ENCODE measurements around the gene LRRC17. TPM values are rescaled to one million over a fixed set of nuclear protein-coding genes. Genes with fewer than 3 reads are reported as not detected.

LRRC17 gene
- total and polyA plus RNA-seq, 2 of the 4 experiments (the other 2 are of a cell fraction), result 250 to 280 TPM

DNA sequence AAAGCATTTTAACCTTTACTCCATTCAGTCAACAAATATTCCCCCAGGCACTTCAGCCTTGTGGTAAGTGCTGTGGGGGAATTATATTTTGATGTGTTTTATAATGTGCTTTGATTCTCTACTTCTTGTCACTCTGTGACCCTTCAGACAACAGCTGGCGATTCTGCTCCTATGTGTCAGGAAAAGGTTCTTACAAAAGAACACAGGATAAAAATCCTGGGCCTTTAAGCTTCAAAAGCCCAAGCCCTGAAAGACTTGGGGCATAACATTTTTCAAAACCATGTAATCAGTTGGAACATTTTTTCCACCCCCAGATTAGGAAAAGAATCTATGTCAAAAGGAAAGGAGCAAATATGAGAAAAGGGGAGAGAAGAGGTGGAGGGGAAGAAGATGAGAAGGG, 37.8 kb upstream of the LRRC17 start (continued):
- no peak; the same call in 1 of the 2 replicates for TF ChIP-seq POLR2A (IDR thresholded peaks at IDR 0.05; ENCODE audit: low read depth, low read length)
- TF ChIP-seq MAZ (IDR thresholded peaks at IDR 0.05; ENCODE audit: borderline replicate concordance, low read depth, low read length), result no peak
- TF ChIP-seq MXI1 (IDR thresholded peaks at IDR 0.05; ENCODE audit: borderline replicate concordance, low read depth, low read length), result no peak
- TF ChIP-seq NFE2L2 (IDR thresholded peaks at IDR 0.05; ENCODE audit: low read depth, low read length), result no peak

DNA sequence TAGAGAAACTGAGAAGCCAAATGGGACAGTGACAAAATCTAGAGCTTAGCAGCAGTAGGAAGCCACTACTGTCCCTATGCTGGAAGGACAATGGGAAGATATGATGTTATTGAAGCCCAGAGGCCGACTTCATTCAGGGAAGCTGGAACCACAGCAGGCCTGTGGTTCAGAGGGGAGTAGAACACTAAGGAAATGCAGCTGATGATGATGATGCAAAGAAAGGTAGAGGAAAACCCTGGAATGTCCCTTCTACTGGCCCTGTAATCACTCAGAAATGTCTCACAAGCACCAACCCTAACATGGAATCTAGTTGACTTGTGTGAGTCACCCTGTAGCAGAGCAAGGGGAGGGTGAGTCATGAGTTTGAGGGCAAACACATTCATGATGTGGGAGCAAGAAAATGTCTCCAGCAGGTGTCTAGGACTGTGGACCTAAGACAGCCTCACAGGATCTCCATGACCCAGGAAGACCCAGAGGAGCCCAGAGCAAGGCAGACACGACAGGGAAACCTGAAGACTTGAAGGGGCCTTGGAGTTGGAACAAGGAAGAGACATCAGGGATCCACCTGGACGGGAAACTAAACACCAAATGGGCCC, 37.0 kb upstream of the LRRC17 start:
- dilution Hi-C loops (cut with HindIII; ENCODE audit: low sequenced_read_pairs, unreplicated experiment), result no loop called here
- TF ChIP-seq FOS (IDR thresholded peaks at IDR 0.05; ENCODE audit: low read depth, low read length) (peak; percentile 100), MAFK (IDR thresholded peaks at IDR 0.05; ENCODE audit: low read depth, low read length) (peak; percentile 50; the same call in 1 of the 2 replicates), MXI1 (IDR thresholded peaks at IDR 0.05; ENCODE audit: borderline replicate concordance, low read depth, low read length) (no peak), CEBPB (IDR thresholded peaks at IDR 0.05; ENCODE audit: low read depth, low read length) (peak; percentile 92), NFE2L2 (IDR thresholded peaks at IDR 0.05; ENCODE audit: low read depth, low read length) (peak; percentile 55; the same call in 1 of the 2 replicates), MAZ (IDR thresholded peaks at IDR 0.05; ENCODE audit: borderline replicate concordance, low read depth, low read length) (peak; percentile 34; the same call in 1 of the 2 replicates), RCOR1 (IDR thresholded peaks at IDR 0.05; ENCODE audit: insufficient replicate concordance, low read length) (peak; percentile 96), BHLHE40 (IDR thresholded peaks at IDR 0.05; ENCODE audit: low read depth, low read length) (peak; percentile 85)
- TF ChIP-seq, protein P1, sequence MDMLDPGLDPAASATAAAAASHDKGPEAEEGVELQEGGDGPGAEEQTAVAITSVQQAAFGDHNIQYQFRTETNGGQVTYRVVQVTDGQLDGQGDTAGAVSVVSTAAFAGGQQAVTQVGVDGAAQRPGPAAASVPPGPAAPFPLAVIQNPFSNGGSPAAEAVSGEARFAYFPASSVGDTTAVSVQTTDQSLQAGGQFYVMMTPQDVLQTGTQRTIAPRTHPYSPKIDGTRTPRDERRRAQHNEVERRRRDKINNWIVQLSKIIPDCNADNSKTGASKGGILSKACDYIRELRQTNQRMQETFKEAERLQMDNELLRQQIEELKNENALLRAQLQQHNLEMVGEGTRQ (IDR thresholded peaks at IDR 0.05; ENCODE audit: low read depth, low read length), result no peak
- TF ChIP-seq, protein P2, sequence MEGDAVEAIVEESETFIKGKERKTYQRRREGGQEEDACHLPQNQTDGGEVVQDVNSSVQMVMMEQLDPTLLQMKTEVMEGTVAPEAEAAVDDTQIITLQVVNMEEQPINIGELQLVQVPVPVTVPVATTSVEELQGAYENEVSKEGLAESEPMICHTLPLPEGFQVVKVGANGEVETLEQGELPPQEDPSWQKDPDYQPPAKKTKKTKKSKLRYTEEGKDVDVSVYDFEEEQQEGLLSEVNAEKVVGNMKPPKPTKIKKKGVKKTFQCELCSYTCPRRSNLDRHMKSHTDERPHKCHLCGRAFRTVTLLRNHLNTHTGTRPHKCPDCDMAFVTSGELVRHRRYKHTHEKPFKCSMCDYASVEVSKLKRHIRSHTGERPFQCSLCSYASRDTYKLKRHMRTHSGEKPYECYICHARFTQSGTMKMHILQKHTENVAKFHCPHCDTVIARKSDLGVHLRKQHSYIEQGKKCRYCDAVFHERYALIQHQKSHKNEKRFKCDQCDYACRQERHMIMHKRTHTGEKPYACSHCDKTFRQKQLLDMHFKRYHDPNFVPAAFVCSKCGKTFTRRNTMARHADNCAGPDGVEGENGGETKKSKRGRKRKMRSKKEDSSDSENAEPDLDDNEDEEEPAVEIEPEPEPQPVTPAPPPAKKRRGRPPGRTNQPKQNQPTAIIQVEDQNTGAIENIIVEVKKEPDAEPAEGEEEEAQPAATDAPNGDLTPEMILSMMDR (conservative IDR thresholded peaks at IDR 0.05; ENCODE audit: low read depth, low read length), result 0 out of 2 replicates have a peak, but pooled peaks have one; percentile 16

More for the DNA sequence above, 37.0 kb upstream of the LRRC17 start:
- Histone ChIP-seq H3K23ac (ENCODE audit: low read depth, low read length) (peak overlapping the region; percentile 89), H4K20me1 (ENCODE audit: insufficient read depth, low read length) (no peaks in the 10 kb centered on the region), H2AK5ac (ENCODE audit: low read depth, low read length) (peak overlapping the region; percentile 99), H3K4me2 (ENCODE audit: low read depth, low read length) (peak overlapping the region; percentile 12; the same call in 1 of the 2 replicates), H4K5ac (ENCODE audit: low read depth, low read length) (peak overlapping the region; percentile 63; the same call in 1 of the 2 replicates), H3K18ac (ENCODE audit: low read depth, low read length) (peak overlapping the region; percentile 86; the same call in 1 of the 2 replicates), H2AK9ac (replicated peaks; ENCODE audit: low read depth, low read length, poor library complexity) (peak overlapping the region; percentile 77), H4K91ac (ENCODE audit: insufficient read depth, low read depth, low read length) (peak overlapping the region; percentile 98), H2BK120ac (ENCODE audit: low read depth, low read length) (peak overlapping the region; percentile 100), H2BK5ac (ENCODE audit: low read depth, low read length, poor library complexity, severe bottlenecking) (peak overlapping the region; percentile 96), H3K56ac (ENCODE audit: extremely low read depth, insufficient read depth, low read length) (peak overlapping the region; percentile 86), H3K4me1 (ENCODE audit: control insufficient read depth, insufficient read depth, low read length) (peaks cover 28% of the 10 kb centered on the region), H4K8ac (ENCODE audit: low read depth in 2 of 2, low read length in 2 of 2) (peak overlapping the region; percentile 57 to 97), H3K27me3 (ENCODE audit: control insufficient read depth, insufficient read depth, low read length) (no peaks in the 10 kb centered on the region), H2AFZ (replicated peaks; ENCODE audit: low read length, poor library complexity) (peak overlapping the region; percentile 59), H2BK15ac (ENCODE audit: low read depth, low read length) (peak overlapping the region; percentile 97), H3K4me3 (ENCODE audit: insufficient read depth, low read depth, low read length) (no peak overlapping the region), H2BK20ac (ENCODE audit: low read depth, low read length) (peak overlapping the region; percentile 99), H3K79me1 (ENCODE audit: low read depth in 1 of 2, low read length in 2 of 2) (peaks cover 0 to 13% of the 10 kb centered on the region in 2 experiments; a peak in 2 of 4 replicates), H3K9ac (ENCODE audit: low read depth, low read length) (no peak overlapping the region), H3K9me1 (ENCODE audit: insufficient read depth, low read length) (peaks cover 22% of the 10 kb centered on the region), H3K4ac (ENCODE audit: low read depth, low read length) (peak overlapping the region; percentile 99), H3K27ac (ENCODE audit: insufficient read depth, low read length) (peak overlapping the region; percentile 52), H3K36me3 (ENCODE audit: control insufficient read depth, insufficient read depth, low read length) (no peaks in the 10 kb centered on the region), H3K9me3 (ENCODE audit: control insufficient read depth, insufficient read depth, low read length) (no peaks in the 10 kb centered on the region), H3K14ac (replicated peaks; ENCODE audit: low read depth, low read length) (peak overlapping the region; percentile 94)
- no CpG with 5 or more reads among the region's 3 CpGs for WGBS, 2 experiments (ENCODE audit: extremely low coverage in 2 of 2, insufficient read length in 1 of 2)
- intact Hi-C loops (cut with micrococcal nuclease) (no loop called here), in situ Hi-C loops (cut with MboI; ENCODE audit: low sequenced_read_pairs) (no loop called here)
- BruUV-seq (replicated peaks), result no TSS peak
- DNase-seq (peak; percentile 100), ATAC-seq (ENCODE audit: low read depth) (peak; percentile 82)
- CTCF ChIA-PET, result no interaction called here
- POLR2A ChIA-PET (ENCODE audit: unreplicated experiment), result interaction anchor here (0.5 to 0.8 kb wide), 3 partner anchors 37 to 186 kb away, joined by 3 to 12 read pairs (median 3); partner anchors contain the start of gene LRRC17

Measured in IMR-90 (cell line).